Astrocyte (in vitro differentiated cells and primary cell): ENCODE results near the gene PPP1R26. TPM values are rescaled to one million over a fixed set of nuclear protein-coding genes. Genes with fewer than 3 reads are reported as not detected.

ENCODE experiments used
- DNase-seq: peaks from one replicate; pipeline ENCODE4 v3.0.0-alpha.2; 2010; ENCODE audit warnings: low read depth
- FAIRE-seq: peaks from 2 replicates; lab custom pipeline; 2011; peaks lifted over from hg19 to GRCh38; lab: Jason Lieb, UNC
- H2AFZ ChIP-seq: 2 replicates; pipeline ENCODE4 v1.6.0; 2012; ENCODE audit warnings: low read depth, low read length, inconsistent platforms
- H3K27ac ChIP-seq: 2 replicates; pipeline ENCODE4 v1.5.1; 2011; ENCODE audit warnings: low read depth, low read length, inconsistent platforms
- H3K27me3 ChIP-seq: 2 replicates; pipeline ENCODE4 v1.6.0; 2011; ENCODE audit warnings: low read length, inconsistent platforms; ENCODE audit not compliant: insufficient read depth
- H3K36me3 ChIP-seq: 2 replicates; pipeline ENCODE4 v1.5.1; 2011; ENCODE audit warnings: low read length, inconsistent platforms; ENCODE audit not compliant: insufficient read depth
- H3K4me1 ChIP-seq: 2 replicates; pipeline ENCODE4 v1.5.1; 2011; ENCODE audit warnings: low read length, inconsistent platforms; ENCODE audit not compliant: insufficient read depth
- H3K4me2 ChIP-seq: 2 replicates; pipeline ENCODE4 v1.6.0; 2012; ENCODE audit warnings: low read length, inconsistent platforms
- H3K4me3 ChIP-seq: 2 replicates; pipeline ENCODE4 v1.5.1; 2011; ENCODE audit warnings: low read depth, mild to moderate bottlenecking, low read length, inconsistent platforms; ENCODE audit not compliant: insufficient read depth
- H3K79me2 ChIP-seq: 2 replicates; pipeline ENCODE4 v1.6.0; 2012; ENCODE audit warnings: mild to moderate bottlenecking, low read length, inconsistent platforms; ENCODE audit not compliant: insufficient read depth
- H3K9ac ChIP-seq: 2 replicates; pipeline ENCODE4 v1.6.0; 2012; ENCODE audit warnings: mild to moderate bottlenecking, low read length, inconsistent platforms
- H3K9me3 ChIP-seq: 2 replicates; pipeline ENCODE4 v1.5.1; 2012; ENCODE audit warnings: low read depth, mild to moderate bottlenecking, low read length, inconsistent platforms; ENCODE audit not compliant: insufficient read depth
- H4K20me1 ChIP-seq: 2 replicates; pipeline ENCODE4 v1.6.0; 2012; ENCODE audit warnings: low read length, inconsistent platforms; ENCODE audit not compliant: insufficient read depth
- H3K27ac Mint-ChIP-seq: one replicate; pipeline ENCODE4 v1.8.0; 2021; ENCODE audit warnings: mild to moderate bottlenecking, mixed read lengths; ENCODE audit not compliant: unreplicated experiment
- H3K27me3 Mint-ChIP-seq: one replicate; pipeline ENCODE4 v1.8.0; 2021; ENCODE audit warnings: low read depth, mixed read lengths; ENCODE audit not compliant: unreplicated experiment
- H3K36me3 Mint-ChIP-seq: one replicate; pipeline ENCODE4 v1.8.0; 2021; ENCODE audit warnings: low read depth, mixed read lengths; ENCODE audit not compliant: unreplicated experiment
- H3K4me1 Mint-ChIP-seq: one replicate; pipeline ENCODE4 v1.8.0; 2021; ENCODE audit warnings: low read depth, mixed read lengths; ENCODE audit not compliant: unreplicated experiment
- H3K4me3 Mint-ChIP-seq: one replicate; pipeline ENCODE4 v1.8.0; 2021; ENCODE audit warnings: mild to moderate bottlenecking, moderate library complexity, mixed read lengths; ENCODE audit not compliant: unreplicated experiment
- H3K9me3 Mint-ChIP-seq: one replicate; pipeline ENCODE4 v1.8.0; 2021; ENCODE audit warnings: mild to moderate bottlenecking, mixed read lengths; ENCODE audit not compliant: unreplicated experiment
- EZH2 ChIP-seq: IDR thresholded peaks from 2 replicates; pipeline ENCODE4 v1.6.1; 2012; ENCODE audit warnings: mild to moderate bottlenecking, low read length, inconsistent platforms; ENCODE audit not compliant: insufficient read depth
- total RNA-seq: library from RNA; stranded (reverse); gene quantifications from 2 replicates; pipeline ENCODE4 v1.2.1, GENCODE V29; 2021
- TF ChIP-seq, protein P1 (sequence below): IDR thresholded peaks from 2 replicates; pipeline ENCODE4 v1.5.1; 2011; ENCODE audit warnings: low read depth, mild to moderate bottlenecking, inconsistent platforms, low read length, moderate library complexity; ENCODE audit not compliant: insufficient read depth

PPP1R26 gene
- total RNA-seq, 1 donor from 2014 or later: 10.6 TPM

DNA sequence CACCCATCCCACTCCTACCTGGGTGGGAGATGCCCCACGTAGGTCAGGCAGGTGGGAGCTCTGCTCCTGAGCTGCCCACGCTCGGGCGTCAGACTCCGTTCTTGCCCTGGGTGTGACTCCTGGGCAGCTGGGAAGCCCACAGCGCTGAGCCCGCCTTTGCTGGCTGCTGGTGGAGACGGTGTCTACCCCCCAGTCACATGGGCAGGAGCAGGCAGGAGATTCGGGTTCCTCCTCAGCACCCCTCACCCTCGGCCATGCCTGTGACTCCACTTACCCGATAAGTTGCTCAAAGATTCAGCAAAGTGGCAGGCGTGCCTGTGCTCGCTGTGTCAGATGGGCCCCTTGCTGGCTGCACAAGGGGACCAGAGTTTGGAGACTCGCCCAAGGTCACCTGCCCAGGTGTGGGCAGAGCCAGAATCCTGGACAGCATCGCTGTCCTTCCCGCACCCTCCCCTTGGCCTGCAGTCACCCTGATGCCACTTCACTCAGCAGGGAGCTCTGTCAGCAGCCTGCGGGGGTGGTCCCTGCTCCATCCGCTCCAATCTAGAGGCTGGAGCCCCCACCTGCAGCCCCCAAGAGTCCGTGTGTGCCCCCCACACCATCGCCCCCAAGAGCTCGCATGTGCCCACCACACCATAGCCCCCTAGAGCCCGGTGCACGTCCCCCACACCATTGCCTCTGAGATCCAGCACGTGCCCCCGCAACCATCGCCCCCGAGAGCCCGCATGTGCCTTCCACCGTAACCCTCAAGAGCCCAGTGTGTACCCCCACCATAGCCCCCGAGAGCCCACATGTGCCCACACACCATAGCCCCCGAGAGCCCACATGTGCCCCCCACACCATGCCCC is 45.9 kb downstream of the PPP1R26 start:
- H3K4me3 ChIP-seq: no peak overlapping the region
- no peak overlapping the region for H3K9ac ChIP-seq
- no peak overlapping the region for H3K4me3 Mint-ChIP-seq
- no peaks in the 10 kb centered on the region for H3K9me3 ChIP-seq
- no peak overlapping the region for H3K27ac Mint-ChIP-seq
- no peaks in the 10 kb centered on the region for H3K9me3 Mint-ChIP-seq
- H3K27me3 Mint-ChIP-seq: peaks cover 6% of the 10 kb centered on the region
- H3K4me1 ChIP-seq: no peaks in the 10 kb centered on the region
- H3K27ac ChIP-seq: no peak overlapping the region
- H3K4me1 Mint-ChIP-seq: peaks cover 7% of the 10 kb centered on the region
- H3K27me3 ChIP-seq: no peaks in the 10 kb centered on the region
- no peak overlapping the region for H3K4me2 ChIP-seq
- H2AFZ ChIP-seq: no peak overlapping the region
- TF ChIP-seq EZH2: no peak
- TF ChIP-seq, protein P1, sequence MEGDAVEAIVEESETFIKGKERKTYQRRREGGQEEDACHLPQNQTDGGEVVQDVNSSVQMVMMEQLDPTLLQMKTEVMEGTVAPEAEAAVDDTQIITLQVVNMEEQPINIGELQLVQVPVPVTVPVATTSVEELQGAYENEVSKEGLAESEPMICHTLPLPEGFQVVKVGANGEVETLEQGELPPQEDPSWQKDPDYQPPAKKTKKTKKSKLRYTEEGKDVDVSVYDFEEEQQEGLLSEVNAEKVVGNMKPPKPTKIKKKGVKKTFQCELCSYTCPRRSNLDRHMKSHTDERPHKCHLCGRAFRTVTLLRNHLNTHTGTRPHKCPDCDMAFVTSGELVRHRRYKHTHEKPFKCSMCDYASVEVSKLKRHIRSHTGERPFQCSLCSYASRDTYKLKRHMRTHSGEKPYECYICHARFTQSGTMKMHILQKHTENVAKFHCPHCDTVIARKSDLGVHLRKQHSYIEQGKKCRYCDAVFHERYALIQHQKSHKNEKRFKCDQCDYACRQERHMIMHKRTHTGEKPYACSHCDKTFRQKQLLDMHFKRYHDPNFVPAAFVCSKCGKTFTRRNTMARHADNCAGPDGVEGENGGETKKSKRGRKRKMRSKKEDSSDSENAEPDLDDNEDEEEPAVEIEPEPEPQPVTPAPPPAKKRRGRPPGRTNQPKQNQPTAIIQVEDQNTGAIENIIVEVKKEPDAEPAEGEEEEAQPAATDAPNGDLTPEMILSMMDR: no peak
- H3K36me3 ChIP-seq: no peaks in the 10 kb centered on the region
- no peaks in the 10 kb centered on the region for H3K79me2 ChIP-seq
- no peak for DNase-seq
- peaks cover 2% of the 10 kb centered on the region for H3K36me3 Mint-ChIP-seq
- FAIRE-seq: no peak
- H4K20me1 ChIP-seq: no peaks in the 10 kb centered on the region

DNA sequence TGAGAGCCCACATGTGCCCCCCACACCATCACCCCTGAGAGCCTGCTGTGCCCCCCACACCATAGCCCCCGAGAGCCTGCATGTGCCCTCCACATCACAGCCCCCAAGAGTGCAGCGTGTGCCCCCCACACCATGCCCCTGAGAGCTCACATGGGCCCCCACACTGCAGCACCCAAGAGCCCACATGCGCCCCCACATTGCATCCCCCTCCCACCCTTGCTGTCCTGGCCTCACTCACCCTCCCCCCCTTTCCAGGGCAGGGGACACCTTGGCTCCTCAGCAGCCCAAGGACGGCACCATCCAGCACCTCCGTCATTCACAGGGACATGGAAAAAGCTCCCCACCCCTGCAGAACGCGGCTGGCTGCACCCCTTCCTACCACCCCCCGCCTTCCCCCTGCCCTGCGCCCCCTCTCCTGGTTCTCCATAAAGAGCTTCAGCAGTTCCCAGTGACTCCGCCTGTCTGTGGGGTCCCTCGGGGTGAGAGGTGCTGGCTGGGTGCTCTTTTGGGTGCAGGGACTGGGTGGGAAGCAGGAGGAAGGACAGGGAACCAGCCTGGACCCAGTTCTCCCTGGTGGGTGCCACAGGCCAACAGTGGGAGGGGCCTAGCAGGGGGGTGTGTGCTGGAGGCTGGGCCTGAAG is 46.6 kb downstream of the PPP1R26 start:
- Histone ChIP-seq H3K9ac (no peak overlapping the region), H3K79me2 (no peaks in the 10 kb centered on the region), H3K4me1 (no peaks in the 10 kb centered on the region), H2AFZ (no peak overlapping the region), H3K27ac (no peak overlapping the region), H4K20me1 (no peaks in the 10 kb centered on the region), H3K4me3 (no peak overlapping the region), H3K9me3 (no peaks in the 10 kb centered on the region), H3K36me3 (no peaks in the 10 kb centered on the region), H3K4me2 (no peak overlapping the region), H3K27me3 (no peaks in the 10 kb centered on the region)
- Mint-ChIP-seq H3K9me3 (no peaks in the 10 kb centered on the region), H3K27ac (no peak overlapping the region), H3K4me1 (peaks cover 7% of the 10 kb centered on the region), H3K27me3 (no peaks in the 10 kb centered on the region), H3K4me3 (no peak overlapping the region), H3K36me3 (peaks cover 2% of the 10 kb centered on the region)
- TF ChIP-seq, protein P1: no peak
- no peak for TF ChIP-seq EZH2
- DNase-seq (no peak), FAIRE-seq (no peak)
